ENCODE data around the gene PRKCA.
A peak's percentile ranks its signal among the peaks of the same experiment; 100 is the strongest.
"Not testable (repeated sequence)": the region's sequence is repeated elsewhere in the genome, so short reads cannot be mapped to it uniquely, and the experiment has no call there.

PRKCA gene

GRCh38 chr17:66326476-66327047 is 24.1 kb downstream of the PRKCA start:
- no peak for DNase-seq (ENCODE audit: low read depth, low spot score)

- DNase-seq (ENCODE audit: low read depth, low spot score), result no peak
Measured at GRCh38 chr17:66330646-66331037, 28.2 kb downstream of the PRKCA start.

GRCh38 chr17:66331038-66331816 is 28.8 kb downstream of the PRKCA start:
- no peak for DNase-seq (ENCODE audit: low read depth, low spot score)

- no peak for DNase-seq (ENCODE audit: low read depth, low spot score)
Measured at GRCh38 chr17:66335797-66336196, 33.4 kb downstream of the PRKCA start.

- no peak for DNase-seq (ENCODE audit: low read depth, low spot score)
Measured at GRCh38 chr17:66337268-66337667, 34.9 kb downstream of the PRKCA start.

- no peak for DNase-seq (ENCODE audit: low read depth, low spot score)
Measured at GRCh38 chr17:66337866-66338485, 35.6 kb downstream of the PRKCA start.

- DNase-seq (ENCODE audit: low read depth, low spot score), result no peak
Measured at GRCh38 chr17:66338937-66339336, 36.5 kb downstream of the PRKCA start.

- no peak for DNase-seq (ENCODE audit: low read depth, low spot score)
Measured at GRCh38 chr17:66339561-66339960, 37.1 kb downstream of the PRKCA start.

GRCh38 chr17:66340720-66341119 is 38.3 kb downstream of the PRKCA start:
- no peak for DNase-seq (ENCODE audit: low read depth, low spot score)

GRCh38 chr17:66341462-66341861 is 39.0 kb downstream of the PRKCA start:
- no peak for DNase-seq (ENCODE audit: low read depth, low spot score)

GRCh38 chr17:66342263-66342662 is 39.9 kb downstream of the PRKCA start:
- DNase-seq (ENCODE audit: low read depth, low spot score), result not testable (repeated sequence)

GRCh38 chr17:66343531-66344078 is 41.2 kb downstream of the PRKCA start:
- DNase-seq (ENCODE audit: low read depth, low spot score), result no peak

- no peak for DNase-seq (ENCODE audit: low read depth, low spot score)
Measured at GRCh38 chr17:66344473-66344872, 42.1 kb downstream of the PRKCA start.

GRCh38 chr17:66345264-66345663 is 42.9 kb downstream of the PRKCA start:
- DNase-seq (ENCODE audit: low read depth, low spot score), result no peak

GRCh38 chr17:66345949-66346638 is 43.7 kb downstream of the PRKCA start:
- not testable (repeated sequence) for DNase-seq (ENCODE audit: low read depth, low spot score)

GRCh38 chr17:66347661-66348514 is 45.5 kb downstream of the PRKCA start:
- DNase-seq (ENCODE audit: low read depth, low spot score), result no peak

- DNase-seq (ENCODE audit: low read depth, low spot score), result peak; percentile 46
Measured at GRCh38 chr17:66348584-66349165, 46.3 kb downstream of the PRKCA start.

- no peak for DNase-seq (ENCODE audit: low read depth, low spot score)
Measured at GRCh38 chr17:66349521-66350254, 47.3 kb downstream of the PRKCA start.

- DNase-seq (ENCODE audit: low read depth, low spot score), result not testable (repeated sequence)
Measured at GRCh38 chr17:66350576-66350975, 48.2 kb downstream of the PRKCA start.

GRCh38 chr17:66351033-66351432 is 48.6 kb downstream of the PRKCA start:
- no peak for DNase-seq (ENCODE audit: low read depth, low spot score)
